Measurements from ENCODE around the gene RHOBTB3.

Gene RHOBTB3

DNA sequence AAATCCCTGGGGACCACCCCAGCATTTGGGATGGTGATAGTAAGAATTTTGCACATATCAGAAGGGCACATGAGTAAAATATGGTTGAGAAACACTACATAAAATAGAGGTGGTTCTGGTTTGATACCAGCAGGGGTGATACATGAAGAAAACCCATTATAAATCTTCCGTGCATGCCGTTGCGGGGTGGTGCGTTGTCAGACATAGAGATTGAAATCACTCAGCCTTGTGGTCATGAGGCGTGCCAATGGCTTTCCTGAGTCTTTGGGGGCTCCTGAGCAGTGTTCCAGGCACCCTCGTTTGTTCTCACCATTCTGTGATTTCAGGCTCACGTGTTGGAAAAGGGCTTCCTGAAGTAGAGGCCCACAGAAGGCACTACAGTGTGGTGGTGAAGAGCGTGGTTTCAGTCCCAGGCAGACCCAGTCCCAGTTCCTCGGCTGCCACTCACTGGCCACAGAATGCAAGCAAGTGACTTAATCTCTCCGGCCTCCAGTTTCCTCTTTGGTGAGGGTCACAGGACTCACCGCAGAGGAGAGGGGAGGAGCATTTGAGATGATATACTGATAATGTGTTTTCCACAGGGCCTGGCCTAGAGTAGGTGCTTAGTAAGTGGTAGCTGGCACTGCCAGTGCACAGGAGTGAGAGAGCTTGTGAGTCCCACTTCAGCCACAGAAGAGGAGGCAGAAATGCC lies 111.9 kb downstream of the RHOBTB3 start:
- no peak for TF ChIP-seq TAF1 (IDR thresholded peaks at IDR 0.05; ENCODE audit: borderline replicate concordance, low read depth, low read length)
- TF ChIP-seq POLR2AphosphoS5 (IDR thresholded peaks at IDR 0.05; ENCODE audit: low read depth, low read length): no peak
- no peak for TF ChIP-seq POLR2A (IDR thresholded peaks at IDR 0.05; ENCODE audit: low read depth, low read length)
- DNase-seq (ENCODE audit: insufficient read length) (no peak), FAIRE-seq (peak; percentile 92)

DNA sequence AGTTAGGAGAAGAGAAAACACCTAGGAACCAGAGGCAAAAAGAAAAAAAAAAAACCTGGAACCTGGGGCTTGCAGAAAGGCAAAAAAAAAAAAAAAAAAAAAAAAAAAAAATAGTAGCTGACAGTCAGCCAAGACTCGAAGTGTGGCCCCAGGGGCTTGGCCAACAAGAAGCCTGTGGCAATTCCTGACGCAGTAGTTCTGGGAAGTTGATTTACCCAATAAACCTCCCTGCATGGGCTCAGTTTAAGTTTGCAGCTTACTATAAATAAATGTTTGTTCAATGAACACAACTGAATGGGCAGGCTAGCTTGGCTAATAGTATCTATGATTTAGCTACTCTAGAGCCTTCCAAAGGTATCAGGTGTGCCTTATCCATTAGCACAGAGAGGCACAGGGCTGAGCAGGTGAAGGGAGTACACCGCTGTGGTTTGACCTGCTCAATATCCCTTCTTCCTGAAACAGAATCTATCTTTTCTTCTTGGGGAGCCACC lies 112.6 kb downstream of the RHOBTB3 start:
- TF ChIP-seq POLR2AphosphoS5 (IDR thresholded peaks at IDR 0.05; ENCODE audit: low read depth, low read length) (no peak), TAF1 (IDR thresholded peaks at IDR 0.05; ENCODE audit: borderline replicate concordance, low read depth, low read length) (no peak), POLR2A (IDR thresholded peaks at IDR 0.05; ENCODE audit: low read depth, low read length) (no peak)
- no peak for FAIRE-seq
- DNase-seq (ENCODE audit: insufficient read length): no peak

DNA sequence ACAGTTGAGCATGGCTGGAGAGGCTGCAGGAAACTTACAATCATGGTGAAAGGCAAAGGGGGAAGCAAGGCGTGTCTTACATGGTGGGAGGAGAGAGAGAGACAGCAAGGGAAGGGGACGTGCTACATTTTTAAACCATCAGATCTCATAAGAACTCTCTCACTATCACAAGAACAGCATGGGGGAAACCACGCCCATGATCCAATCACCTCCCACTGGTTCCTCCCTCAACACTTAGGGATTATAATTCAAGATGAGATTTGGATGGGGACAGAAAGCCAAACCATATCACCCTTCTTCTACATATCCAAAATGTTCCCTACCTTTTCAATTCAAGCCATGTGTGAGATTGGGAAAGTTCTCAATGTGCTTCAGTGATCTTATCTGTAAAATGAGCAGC lies 114.3 kb downstream of the RHOBTB3 start:
- TF ChIP-seq TAF1 (IDR thresholded peaks at IDR 0.05; ENCODE audit: borderline replicate concordance, low read depth, low read length): no peak
- TF ChIP-seq POLR2AphosphoS5 (IDR thresholded peaks at IDR 0.05; ENCODE audit: low read depth, low read length): no peak
- no peak for TF ChIP-seq POLR2A (IDR thresholded peaks at IDR 0.05; ENCODE audit: low read depth, low read length)
- FAIRE-seq: no peak

More for the DNA sequence above, 114.3 kb downstream of the RHOBTB3 start:
- DNase-seq (ENCODE audit: insufficient read length): no peak
